SK-N-SH (cell line): ENCODE data around the gene ATG16L2. TPM values are rescaled to one million over a fixed set of nuclear protein-coding genes. Genes with fewer than 3 reads are reported as not detected.

Experiments used
- CTCF ChIA-PET: fragments of 300-600, 350-600 bp; formaldehyde crosslinking; extraction: SDS; loops from one replicate; lab custom pipeline; 2021; lab: Yijun Ruan, JAX
- POLR2A ChIA-PET: fragments of 350-600 bp; sonication (Branson Sonifier 250); formaldehyde crosslinking; extraction: SDS; loops from one replicate; lab custom pipeline; 2020; ENCODE audit warnings: antibody characterized with exemption, inconsistent platforms; lab: Yijun Ruan, JAX
- DNase-seq: peaks from one replicate; pipeline ENCODE4 v3.0.0; 2012
- H2AFZ ChIP-seq: fragments of 200-600 bp; sonication (generic); 2 replicates; pipeline ENCODE4 v1.8.1; 2016; ENCODE audit warnings: antibody characterized with exemption, mild to moderate bottlenecking, low read depth
- H3F3A ChIP-seq: fragments of 200-600 bp; sonication (generic); replicated peaks from 2 replicates; pipeline ENCODE3; 2016; ENCODE audit warnings: antibody characterized with exemption, mild to moderate bottlenecking; ENCODE audit not compliant: insufficient read depth
- H3K27ac ChIP-seq, 2 experiments: fragments of 200-500 bp in 1 of 2; fragments of 200-600 bp in 1 of 2; sonication (Bioruptor generic) in 1 of 2; sonication (generic), shearing (Covaris generic) in 1 of 2; 2 replicates each; pipeline versions ENCODE4 v1.5.1 to v1.6.1; 2014 to 2016; ENCODE audit warnings: low read depth in 2 of 2, inconsistent platforms in 1 of 2, low read length in 1 of 2, mild to moderate bottlenecking in 1 of 2, mixed read lengths in 1 of 2
- H3K27me3 ChIP-seq: fragments of 200-600 bp; sonication (generic), shearing (Covaris generic); 2 replicates; pipeline ENCODE4 v1.6.1; 2016; ENCODE audit warnings: mixed run types; ENCODE audit not compliant: insufficient read depth
- H3K36me3 ChIP-seq, 2 experiments: fragments of 200-500 bp in 1 of 2; fragments of 200-600 bp in 1 of 2; sonication (Bioruptor generic) in 1 of 2; sonication (generic) in 1 of 2; replicated peaks in 1 of 2; 2 replicates each; pipeline versions ENCODE3 to v1.5.1; 2014 to 2016; ENCODE audit warnings: low read length in 1 of 2, mild to moderate bottlenecking in 1 of 2; ENCODE audit not compliant: insufficient read depth in 2 of 2, control insufficient read depth in 1 of 2
- H3K4me1 ChIP-seq, 2 experiments: fragments of 200-500 bp in 1 of 2; fragments of 200-600 bp in 1 of 2; sonication (Bioruptor generic) in 1 of 2; sonication (generic), shearing (Covaris generic) in 1 of 2; 2 replicates each; pipeline versions ENCODE4 v1.5.1 to v1.6.1; 2014 to 2016; ENCODE audit warnings: low read depth in 1 of 2, low read length in 1 of 2, mixed run types in 1 of 2; ENCODE audit not compliant: insufficient read depth in 2 of 2, control insufficient read depth in 1 of 2
- H3K4me2 ChIP-seq: fragments of 200-600 bp; sonication (generic), shearing (Covaris generic); 2 replicates; pipeline ENCODE4 v1.6.1; 2017; ENCODE audit warnings: mixed run types
- H3K4me3 ChIP-seq, 2 experiments: fragments of 200-500 bp in 1 of 2; fragments of 200-600 bp in 1 of 2; sonication (Bioruptor generic) in 1 of 2; sonication (generic), shearing (Covaris generic) in 1 of 2; 2 replicates each; pipeline versions ENCODE4 v1.5.1 to v1.8.1; 2014 to 2016; ENCODE audit warnings: low read depth in 2 of 2, inconsistent platforms in 1 of 2, low read length in 1 of 2, mild to moderate bottlenecking in 1 of 2, mixed read lengths in 1 of 2, moderate library complexity in 1 of 2
- H3K79me2 ChIP-seq: fragments of 200-600 bp; sonication (generic); 2 replicates; pipeline ENCODE4 v1.8.1; 2017; ENCODE audit warnings: mild to moderate bottlenecking; ENCODE audit not compliant: insufficient read depth
- H3K9ac ChIP-seq: fragments of 200-600 bp; sonication (generic); 2 replicates; pipeline ENCODE4 v1.6.1; 2017; ENCODE audit warnings: mixed run types
- H3K9me2 ChIP-seq: fragments of 200-600 bp; sonication (generic); 2 replicates; pipeline ENCODE4 v1.6.1; 2017; ENCODE audit warnings: mixed run types
- H3K9me3 ChIP-seq: fragments of 200-600 bp; sonication (generic); 2 replicates; pipeline ENCODE4 v1.6.1; 2017; ENCODE audit warnings: mixed run types, mild to moderate bottlenecking, moderate library complexity
- H4K20me1 ChIP-seq: fragments of 200-600 bp; sonication (generic); 2 replicates; pipeline ENCODE4 v1.6.1; 2017; ENCODE audit warnings: mild to moderate bottlenecking, mixed run types; ENCODE audit not compliant: insufficient read depth
- CHD2 ChIP-seq: fragments of 150-350 bp; IDR thresholded peaks from 2 replicates; pipeline ENCODE4 v1.6.1; 2018; ENCODE audit warnings: low read length; ENCODE audit not compliant: partially characterized antibody
- ELF1 ChIP-seq: IDR thresholded peaks from 2 replicates; pipeline ENCODE4 v1.4.0; 2012
- FOSL2 ChIP-seq: IDR thresholded peaks from 2 replicates; pipeline ENCODE4 v1.4.0; 2012; ENCODE audit warnings: low read depth, mild to moderate bottlenecking, moderate library complexity, borderline replicate concordance
- GATA2 ChIP-seq: sonication (generic); formaldehyde crosslinking; IDR thresholded peaks from 2 replicates; pipeline ENCODE4 v1.5.0; 2020; ENCODE audit warnings: mild to moderate bottlenecking, missing genetic modification reagents
- MEF2A ChIP-seq: IDR thresholded peaks from 2 replicates; pipeline ENCODE4 v1.4.0; 2012; ENCODE audit warnings: low read depth, borderline replicate concordance
- MXI1 ChIP-seq: IDR thresholded peaks from 2 replicates; pipeline ENCODE4 v1.6.1; 2012; ENCODE audit warnings: mild to moderate bottlenecking, low read depth, low read length, improper control_type of control experiment
- NFIC ChIP-seq: IDR thresholded peaks from 2 replicates; pipeline ENCODE4 v1.4.0; 2012; ENCODE audit warnings: borderline replicate concordance
- POLR2AphosphoS5 ChIP-seq: IDR thresholded peaks from 2 replicates; pipeline ENCODE4 v1.6.1; 2012; ENCODE audit warnings: low read depth, low read length
- SIN3A ChIP-seq: IDR thresholded peaks from 2 replicates; pipeline ENCODE4 v1.6.1; 2012; ENCODE audit warnings: low read depth, mild to moderate bottlenecking, low read length, moderate library complexity, borderline replicate concordance
- SMC3 ChIP-seq: IDR thresholded peaks from 2 replicates; pipeline ENCODE4 v1.6.1; 2012; ENCODE audit warnings: low read depth, low read length, improper control_type of control experiment
- TAF1 ChIP-seq: IDR thresholded peaks from 2 replicates; pipeline ENCODE4 v1.6.1; 2012; ENCODE audit warnings: low read depth, mild to moderate bottlenecking, low read length, moderate library complexity, borderline replicate concordance
- TCF12 ChIP-seq: IDR thresholded peaks from 2 replicates; pipeline ENCODE4 v1.4.0; 2012
- YY1 ChIP-seq: IDR thresholded peaks from 2 replicates; pipeline ENCODE4 v1.4.0; 2012; ENCODE audit warnings: low read depth, mild to moderate bottlenecking
- WGBS: methylation state at CpG from one replicate; pipeline ENCODE4 v1.1.6; 2017; ENCODE audit warnings: low lambda C conversion rate; 5-methylcytosine and 5-hydroxymethylcytosine counted together
- polyA plus RNA-seq, 3 experiments: library from polyadenylated mRNA; depleted of rRNA; stranded (reverse); fragments of >200 nt; gene quantifications; 2 replicates each; pipeline ENCODE4 v1.2.3, GENCODE V29; 2012
- TF ChIP-seq, protein P1 (sequence below): IDR thresholded peaks from 2 replicates; pipeline ENCODE4 v1.4.0; 2012; ENCODE audit warnings: low read depth, borderline replicate concordance
- TF ChIP-seq, protein P2 (sequence below): IDR thresholded peaks from 2 replicates; pipeline ENCODE4 v1.6.1; 2012; ENCODE audit warnings: mild to moderate bottlenecking, low read depth, low read length, moderate library complexity
- TF ChIP-seq, protein P3 (sequence below): IDR thresholded peaks from 2 replicates; pipeline ENCODE4; 2012
- TF ChIP-seq, protein P4 (sequence below): IDR thresholded peaks from 2 replicates; pipeline ENCODE4 v1.4.0; 2012; ENCODE audit warnings: low read depth, borderline replicate concordance
- TF ChIP-seq, protein P5 (sequence below): IDR thresholded peaks from 2 replicates; pipeline ENCODE4 v1.4.0; 2012; ENCODE audit warnings: low read depth
- TF ChIP-seq, protein P6 (sequence below): fragments of 150-350 bp; IDR thresholded peaks from 2 replicates; pipeline ENCODE4 v1.6.1; 2017; ENCODE audit warnings: antibody characterized with exemption, low read length, low read depth, borderline replicate concordance

Gene ATG16L2
- polyA plus RNA-seq, 1 of the 3 experiments (the other 2 are of a cell fraction), result 26.9 TPM

DNA sequence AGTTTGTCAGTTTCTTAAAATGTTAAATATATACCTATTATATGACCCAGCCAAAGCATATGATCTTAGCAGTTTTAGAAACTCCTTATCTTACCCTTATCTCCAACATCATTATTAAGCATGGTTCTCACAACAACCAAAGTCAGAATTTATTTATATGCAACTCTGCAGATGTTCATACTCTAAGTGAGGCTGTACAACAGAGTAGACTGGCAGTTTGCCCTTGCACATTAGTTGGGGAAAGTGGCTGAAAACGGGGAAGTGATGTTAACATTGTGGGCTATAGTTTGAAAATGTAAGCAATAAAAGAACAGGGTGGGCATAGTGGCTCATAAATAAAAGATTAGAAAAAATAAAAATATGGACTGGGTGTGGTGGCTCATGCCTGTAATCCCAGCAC lies 49.7 kb downstream of the ATG16L2 start (continued):
- TF ChIP-seq, protein P1, sequence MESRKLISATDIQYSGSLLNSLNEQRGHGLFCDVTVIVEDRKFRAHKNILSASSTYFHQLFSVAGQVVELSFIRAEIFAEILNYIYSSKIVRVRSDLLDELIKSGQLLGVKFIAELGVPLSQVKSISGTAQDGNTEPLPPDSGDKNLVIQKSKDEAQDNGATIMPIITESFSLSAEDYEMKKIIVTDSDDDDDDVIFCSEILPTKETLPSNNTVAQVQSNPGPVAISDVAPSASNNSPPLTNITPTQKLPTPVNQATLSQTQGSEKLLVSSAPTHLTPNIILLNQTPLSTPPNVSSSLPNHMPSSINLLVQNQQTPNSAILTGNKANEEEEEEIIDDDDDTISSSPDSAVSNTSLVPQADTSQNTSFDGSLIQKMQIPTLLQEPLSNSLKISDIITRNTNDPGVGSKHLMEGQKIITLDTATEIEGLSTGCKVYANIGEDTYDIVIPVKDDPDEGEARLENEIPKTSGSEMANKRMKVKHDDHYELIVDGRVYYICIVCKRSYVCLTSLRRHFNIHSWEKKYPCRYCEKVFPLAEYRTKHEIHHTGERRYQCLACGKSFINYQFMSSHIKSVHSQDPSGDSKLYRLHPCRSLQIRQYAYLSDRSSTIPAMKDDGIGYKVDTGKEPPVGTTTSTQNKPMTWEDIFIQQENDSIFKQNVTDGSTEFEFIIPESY, result no peak

DNA sequence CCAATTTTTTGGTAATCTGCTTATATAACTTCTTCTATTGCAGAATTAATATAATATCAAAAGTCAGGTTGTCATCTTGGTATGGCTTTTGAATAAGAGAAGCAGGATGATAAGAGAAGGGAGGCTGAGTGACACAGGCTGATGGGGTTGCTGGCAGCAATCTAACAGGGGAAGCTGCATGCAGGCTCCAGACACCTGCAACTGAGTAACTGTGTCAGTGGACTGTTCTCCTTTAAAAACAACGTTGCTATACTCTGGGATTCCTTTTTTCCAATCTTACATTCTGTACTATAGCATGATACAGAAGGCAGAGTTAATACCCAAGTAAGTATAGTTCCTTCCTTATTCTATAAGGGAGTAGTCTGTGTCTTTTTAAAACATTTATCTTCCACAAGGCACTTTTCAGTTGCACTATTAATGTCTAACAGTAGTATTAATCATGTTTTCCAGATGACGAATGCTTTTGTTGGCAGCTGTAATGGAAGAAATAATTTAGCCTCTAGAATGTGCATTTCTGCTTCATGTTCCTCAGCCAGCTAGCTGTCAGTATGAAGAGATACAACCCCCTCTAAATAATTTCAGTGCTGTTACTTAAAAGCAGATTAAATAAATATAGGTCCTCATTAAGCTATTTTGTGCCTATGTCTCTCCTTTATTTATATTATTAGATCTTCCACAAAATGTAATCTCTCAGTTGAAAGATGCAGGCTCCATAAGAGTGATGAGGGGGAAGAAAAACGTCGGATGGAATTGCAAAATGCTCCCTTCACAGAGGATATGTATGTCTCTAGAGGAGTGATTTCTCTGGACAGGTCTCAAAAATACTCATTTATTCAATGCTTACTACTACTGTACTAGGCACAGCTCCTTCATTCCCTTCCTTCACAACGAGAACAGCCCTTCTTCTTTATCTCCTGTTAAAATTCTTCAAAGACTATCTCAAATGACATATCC lies 50.8 kb downstream of the ATG16L2 start:
- peak; percentile 49 for DNase-seq
- ChIA-PET POLR2A (interaction anchor here (0.7 to 1.0 kb wide), 2 partner anchors 85 to 278 kb away, joined by 3 read pairs; no protein-coding TSS in a partner anchor), CTCF (interaction anchor here (0.8 to 2.7 kb wide), 8 partner anchors 10 to 314 kb away, joined by 3 to 8 read pairs (median 4); no protein-coding TSS in a partner anchor)
- H3K9me3 ChIP-seq, result no peaks in the 10 kb centered on the region
- H4K20me1 ChIP-seq, result peaks cover 22% of the 10 kb centered on the region
- WGBS, result 11% methylated on average over 5 of the region's 5 CpGs
- no peak overlapping the region; the same call in 1 of the 2 replicates for H3K9ac ChIP-seq
- no peak overlapping the region for H2AFZ ChIP-seq
- no peaks in the 10 kb centered on the region for H3K79me2 ChIP-seq
- H3F3A ChIP-seq, result peaks cover 26% of the 10 kb centered on the region
- H3K4me3 ChIP-seq, result no peak overlapping the region
- peak overlapping the region; percentile 61 for H3K4me2 ChIP-seq
- H3K27ac ChIP-seq, result peak overlapping the region; percentile 74 to 89
- peaks cover 12 to 14% of the 10 kb centered on the region in 2 experiments; a peak in 3 of 4 replicates for H3K4me1 ChIP-seq
- peaks cover 0 to 21% of the 10 kb centered on the region in 2 experiments for H3K36me3 ChIP-seq
- no peaks in the 10 kb centered on the region for H3K27me3 ChIP-seq
- H3K9me2 ChIP-seq, result no peaks in the 10 kb centered on the region
- TF ChIP-seq ELF1, result no peak; the same call in 1 of the 2 replicates
- peak; percentile 67 for TF ChIP-seq FOSL2
- peak; percentile 86; the same call in 1 of the 2 replicates for TF ChIP-seq POLR2AphosphoS5
- TF ChIP-seq SIN3A, result peak; percentile 76
- TF ChIP-seq, protein P2, sequence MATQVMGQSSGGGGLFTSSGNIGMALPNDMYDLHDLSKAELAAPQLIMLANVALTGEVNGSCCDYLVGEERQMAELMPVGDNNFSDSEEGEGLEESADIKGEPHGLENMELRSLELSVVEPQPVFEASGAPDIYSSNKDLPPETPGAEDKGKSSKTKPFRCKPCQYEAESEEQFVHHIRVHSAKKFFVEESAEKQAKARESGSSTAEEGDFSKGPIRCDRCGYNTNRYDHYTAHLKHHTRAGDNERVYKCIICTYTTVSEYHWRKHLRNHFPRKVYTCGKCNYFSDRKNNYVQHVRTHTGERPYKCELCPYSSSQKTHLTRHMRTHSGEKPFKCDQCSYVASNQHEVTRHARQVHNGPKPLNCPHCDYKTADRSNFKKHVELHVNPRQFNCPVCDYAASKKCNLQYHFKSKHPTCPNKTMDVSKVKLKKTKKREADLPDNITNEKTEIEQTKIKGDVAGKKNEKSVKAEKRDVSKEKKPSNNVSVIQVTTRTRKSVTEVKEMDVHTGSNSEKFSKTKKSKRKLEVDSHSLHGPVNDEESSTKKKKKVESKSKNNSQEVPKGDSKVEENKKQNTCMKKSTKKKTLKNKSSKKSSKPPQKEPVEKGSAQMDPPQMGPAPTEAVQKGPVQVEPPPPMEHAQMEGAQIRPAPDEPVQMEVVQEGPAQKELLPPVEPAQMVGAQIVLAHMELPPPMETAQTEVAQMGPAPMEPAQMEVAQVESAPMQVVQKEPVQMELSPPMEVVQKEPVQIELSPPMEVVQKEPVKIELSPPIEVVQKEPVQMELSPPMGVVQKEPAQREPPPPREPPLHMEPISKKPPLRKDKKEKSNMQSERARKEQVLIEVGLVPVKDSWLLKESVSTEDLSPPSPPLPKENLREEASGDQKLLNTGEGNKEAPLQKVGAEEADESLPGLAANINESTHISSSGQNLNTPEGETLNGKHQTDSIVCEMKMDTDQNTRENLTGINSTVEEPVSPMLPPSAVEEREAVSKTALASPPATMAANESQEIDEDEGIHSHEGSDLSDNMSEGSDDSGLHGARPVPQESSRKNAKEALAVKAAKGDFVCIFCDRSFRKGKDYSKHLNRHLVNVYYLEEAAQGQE, result no peak
- no peak for TF ChIP-seq CHD2
- TF ChIP-seq MEF2A, result peak; percentile 55; the same call in 1 of the 2 replicates
- TF ChIP-seq, protein P3, sequence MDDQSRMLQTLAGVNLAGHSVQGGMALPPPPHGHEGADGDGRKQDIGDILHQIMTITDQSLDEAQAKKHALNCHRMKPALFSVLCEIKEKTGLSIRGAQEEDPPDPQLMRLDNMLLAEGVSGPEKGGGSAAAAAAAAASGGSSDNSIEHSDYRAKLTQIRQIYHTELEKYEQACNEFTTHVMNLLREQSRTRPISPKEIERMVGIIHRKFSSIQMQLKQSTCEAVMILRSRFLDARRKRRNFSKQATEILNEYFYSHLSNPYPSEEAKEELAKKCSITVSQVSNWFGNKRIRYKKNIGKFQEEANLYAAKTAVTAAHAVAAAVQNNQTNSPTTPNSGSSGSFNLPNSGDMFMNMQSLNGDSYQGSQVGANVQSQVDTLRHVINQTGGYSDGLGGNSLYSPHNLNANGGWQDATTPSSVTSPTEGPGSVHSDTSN, result peak; percentile 96
- TF ChIP-seq SMC3, result no peak
- TF ChIP-seq NFIC, result peak; percentile 98
- TF ChIP-seq, protein P4, sequence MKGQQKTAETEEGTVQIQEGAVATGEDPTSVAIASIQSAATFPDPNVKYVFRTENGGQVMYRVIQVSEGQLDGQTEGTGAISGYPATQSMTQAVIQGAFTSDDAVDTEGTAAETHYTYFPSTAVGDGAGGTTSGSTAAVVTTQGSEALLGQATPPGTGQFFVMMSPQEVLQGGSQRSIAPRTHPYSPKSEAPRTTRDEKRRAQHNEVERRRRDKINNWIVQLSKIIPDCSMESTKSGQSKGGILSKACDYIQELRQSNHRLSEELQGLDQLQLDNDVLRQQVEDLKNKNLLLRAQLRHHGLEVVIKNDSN, result no peak
- TF ChIP-seq GATA2 (CRISPR knock-in tag), result no peak
- TF ChIP-seq, protein P5, sequence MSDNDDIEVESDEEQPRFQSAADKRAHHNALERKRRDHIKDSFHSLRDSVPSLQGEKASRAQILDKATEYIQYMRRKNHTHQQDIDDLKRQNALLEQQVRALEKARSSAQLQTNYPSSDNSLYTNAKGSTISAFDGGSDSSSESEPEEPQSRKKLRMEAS, result 0 out of 2 replicates have a peak, but pooled peaks have one; percentile 31
- TF ChIP-seq TAF1, result no peak
- TF ChIP-seq TCF12, result peak; percentile 98
- TF ChIP-seq MXI1, result peak; percentile 24; the same call in 1 of the 2 replicates
- no peak for TF ChIP-seq YY1
- TF ChIP-seq, protein P6, sequence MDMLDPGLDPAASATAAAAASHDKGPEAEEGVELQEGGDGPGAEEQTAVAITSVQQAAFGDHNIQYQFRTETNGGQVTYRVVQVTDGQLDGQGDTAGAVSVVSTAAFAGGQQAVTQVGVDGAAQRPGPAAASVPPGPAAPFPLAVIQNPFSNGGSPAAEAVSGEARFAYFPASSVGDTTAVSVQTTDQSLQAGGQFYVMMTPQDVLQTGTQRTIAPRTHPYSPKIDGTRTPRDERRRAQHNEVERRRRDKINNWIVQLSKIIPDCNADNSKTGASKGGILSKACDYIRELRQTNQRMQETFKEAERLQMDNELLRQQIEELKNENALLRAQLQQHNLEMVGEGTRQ, result no peak
